Measurements from ENCODE around the gene MLC1. TPM values are rescaled to one million over a fixed set of nuclear protein-coding genes. Genes with fewer than 3 reads are reported as not detected.

The MLC1 gene
- total and polyA plus RNA-seq, 2 donors: 0.48 to 2.4 TPM

GRCh38 chr22:50082961-50083461, 2.2 kb downstream of the MLC1 start:
- peaks cover 0 to 15% of the 10 kb centered on the region in 2 donors for H3K4me1 ChIP-seq (ENCODE audit: control insufficient read depth in 2 of 2, insufficient read depth in 2 of 2, low read length in 2 of 2)
- 94% methylated on average over 21 of the region's 21 CpGs for WGBS
- no peaks in the 10 kb centered on the region for H3K36me3 ChIP-seq (ENCODE audit: control insufficient read depth in 2 of 2, insufficient read depth in 2 of 2, low read length in 1 of 2)
- peaks cover 0 to 10% of the 10 kb centered on the region in 2 donors for H3K9me3 ChIP-seq (ENCODE audit: control insufficient read depth in 2 of 2, insufficient read depth in 1 of 2, low read length in 1 of 2)
- peaks cover 0 to 20% of the 10 kb centered on the region in 2 donors for H3K27me3 ChIP-seq (ENCODE audit: control insufficient read depth in 2 of 2, insufficient read depth in 1 of 2, low read length in 1 of 2)
- no peak for DNase-seq (ENCODE audit: low read depth in 6 of 9, low spot score in 9 of 9)
- H3K27ac ChIP-seq (ENCODE audit: low read depth in 1 of 2, low read length in 1 of 2): no peak overlapping the region
- H3K4me3 ChIP-seq (ENCODE audit: low read length in 2 of 2): no peak overlapping the region

GRCh38 chr22:50082197-50082715, 3.0 kb downstream of the MLC1 start:
- Histone ChIP-seq H3K36me3 (ENCODE audit: control insufficient read depth in 2 of 2, insufficient read depth in 2 of 2, low read length in 1 of 2) (no peaks in the 10 kb centered on the region), H3K4me1 (ENCODE audit: control insufficient read depth in 2 of 2, insufficient read depth in 2 of 2, low read length in 2 of 2) (peaks cover 0 to 15% of the 10 kb centered on the region in 2 donors), H3K4me3 (ENCODE audit: low read length in 2 of 2) (no peak overlapping the region), H3K27ac (ENCODE audit: low read depth in 1 of 2, low read length in 1 of 2) (no peak overlapping the region), H3K9me3 (ENCODE audit: control insufficient read depth in 2 of 2, insufficient read depth in 1 of 2, low read length in 1 of 2) (peaks cover 0 to 3% of the 10 kb centered on the region in 2 donors), H3K27me3 (ENCODE audit: control insufficient read depth in 2 of 2, insufficient read depth in 1 of 2, low read length in 1 of 2) (peaks cover 0 to 15% of the 10 kb centered on the region in 2 donors)
- no peak for DNase-seq (ENCODE audit: low read depth in 6 of 9, low spot score in 9 of 9)
- WGBS: 97% methylated on average over 18 of the region's 18 CpGs

- Histone ChIP-seq H3K9me3 (ENCODE audit: control insufficient read depth in 2 of 2, insufficient read depth in 1 of 2, low read length in 1 of 2) (peaks cover 0 to 1% of the 10 kb centered on the region in 2 donors), H3K4me3 (ENCODE audit: low read length in 2 of 2) (no peak overlapping the region), H3K27ac (ENCODE audit: low read depth in 1 of 2, low read length in 1 of 2) (no peak overlapping the region), H3K4me1 (ENCODE audit: control insufficient read depth in 2 of 2, insufficient read depth in 2 of 2, low read length in 2 of 2) (peaks cover 0 to 15% of the 10 kb centered on the region in 2 donors), H3K27me3 (ENCODE audit: control insufficient read depth in 2 of 2, insufficient read depth in 1 of 2, low read length in 1 of 2) (peaks cover 0 to 15% of the 10 kb centered on the region in 2 donors), H3K36me3 (ENCODE audit: control insufficient read depth in 2 of 2, insufficient read depth in 2 of 2, low read length in 1 of 2) (no peaks in the 10 kb centered on the region)
- no peak for DNase-seq (ENCODE audit: low read depth in 6 of 9, low spot score in 9 of 9)
- 97% methylated on average over 27 of the region's 27 CpGs for WGBS
Measured at GRCh38 chr22:50081426-50082196, 3.6 kb downstream of the MLC1 start.

GRCh38 chr22:50080077-50080465, 5.2 kb downstream of the MLC1 start:
- Histone ChIP-seq H3K4me3 (ENCODE audit: low read length in 2 of 2) (no peak overlapping the region), H3K27me3 (ENCODE audit: control insufficient read depth in 2 of 2, insufficient read depth in 1 of 2, low read length in 1 of 2) (peaks cover 0 to 15% of the 10 kb centered on the region in 2 donors), H3K9me3 (ENCODE audit: control insufficient read depth in 2 of 2, insufficient read depth in 1 of 2, low read length in 1 of 2) (peaks cover 0 to 1% of the 10 kb centered on the region in 2 donors), H3K36me3 (ENCODE audit: control insufficient read depth in 2 of 2, insufficient read depth in 2 of 2, low read length in 1 of 2) (no peaks in the 10 kb centered on the region), H3K27ac (ENCODE audit: low read depth in 1 of 2, low read length in 1 of 2) (no peak overlapping the region), H3K4me1 (ENCODE audit: control insufficient read depth in 2 of 2, insufficient read depth in 2 of 2, low read length in 2 of 2) (peaks cover 0 to 13% of the 10 kb centered on the region in 2 donors)
- DNase-seq (ENCODE audit: low read depth in 6 of 9, low spot score in 9 of 9): no peak
- 94% methylated on average over 13 of the region's 13 CpGs for WGBS

- H3K36me3 ChIP-seq (ENCODE audit: control insufficient read depth in 2 of 2, insufficient read depth in 2 of 2, low read length in 1 of 2): no peaks in the 10 kb centered on the region
- no peak overlapping the region for H3K4me3 ChIP-seq (ENCODE audit: low read length in 2 of 2)
- DNase-seq (ENCODE audit: low read depth in 6 of 9, low spot score in 9 of 9): no peak
- 98% methylated on average over 9 of the region's 9 CpGs for WGBS
- peaks cover 0 to 1% of the 10 kb centered on the region in 2 donors for H3K9me3 ChIP-seq (ENCODE audit: control insufficient read depth in 2 of 2, insufficient read depth in 1 of 2, low read length in 1 of 2)
- peaks cover 0 to 4% of the 10 kb centered on the region in 2 donors for H3K27me3 ChIP-seq (ENCODE audit: control insufficient read depth in 2 of 2, insufficient read depth in 1 of 2, low read length in 1 of 2)
- H3K4me1 ChIP-seq (ENCODE audit: control insufficient read depth in 2 of 2, insufficient read depth in 2 of 2, low read length in 2 of 2): peaks cover 0 to 3% of the 10 kb centered on the region in 2 donors
- H3K27ac ChIP-seq (ENCODE audit: low read depth in 1 of 2, low read length in 1 of 2): no peak overlapping the region
Measured at GRCh38 chr22:50078761-50079160, 6.5 kb downstream of the MLC1 start.

- DNase-seq (ENCODE audit: low read depth in 6 of 9, low spot score in 9 of 9): no peak
- Histone ChIP-seq H3K4me3 (ENCODE audit: low read length in 2 of 2) (no peak overlapping the region), H3K27me3 (ENCODE audit: control insufficient read depth in 2 of 2, insufficient read depth in 1 of 2, low read length in 1 of 2) (no peaks in the 10 kb centered on the region), H3K4me1 (ENCODE audit: control insufficient read depth in 2 of 2, insufficient read depth in 2 of 2, low read length in 2 of 2) (peaks cover 0 to 3% of the 10 kb centered on the region in 2 donors), H3K9me3 (ENCODE audit: control insufficient read depth in 2 of 2, insufficient read depth in 1 of 2, low read length in 1 of 2) (peaks cover 0 to 1% of the 10 kb centered on the region in 2 donors), H3K36me3 (ENCODE audit: control insufficient read depth in 2 of 2, insufficient read depth in 2 of 2, low read length in 1 of 2) (no peaks in the 10 kb centered on the region), H3K27ac (ENCODE audit: low read depth in 1 of 2, low read length in 1 of 2) (no peak overlapping the region)
- WGBS: 97% methylated on average over 13 of the region's 13 CpGs
Measured at GRCh38 chr22:50078246-50078645, 7.0 kb downstream of the MLC1 start.

GRCh38 chr22:50076646-50077535, 8.3 kb downstream of the MLC1 start:
- Histone ChIP-seq H3K27ac (ENCODE audit: low read depth in 1 of 2, low read length in 1 of 2) (no peak overlapping the region), H3K36me3 (ENCODE audit: control insufficient read depth in 2 of 2, insufficient read depth in 2 of 2, low read length in 1 of 2) (no peaks in the 10 kb centered on the region), H3K4me3 (ENCODE audit: low read length in 2 of 2) (no peak overlapping the region), H3K27me3 (ENCODE audit: control insufficient read depth in 2 of 2, insufficient read depth in 1 of 2, low read length in 1 of 2) (no peaks in the 10 kb centered on the region), H3K4me1 (ENCODE audit: control insufficient read depth in 2 of 2, insufficient read depth in 2 of 2, low read length in 2 of 2) (no peaks in the 10 kb centered on the region), H3K9me3 (ENCODE audit: control insufficient read depth in 2 of 2, insufficient read depth in 1 of 2, low read length in 1 of 2) (peaks cover 0 to 1% of the 10 kb centered on the region in 2 donors)
- no peak for DNase-seq (ENCODE audit: low read depth in 6 of 9, low spot score in 9 of 9)
- WGBS: 95% methylated on average over 43 of the region's 43 CpGs

- Histone ChIP-seq H3K27me3 (ENCODE audit: control insufficient read depth in 2 of 2, insufficient read depth in 1 of 2, low read length in 1 of 2) (no peaks in the 10 kb centered on the region), H3K4me3 (ENCODE audit: low read length in 2 of 2) (no peak overlapping the region), H3K27ac (ENCODE audit: low read depth in 1 of 2, low read length in 1 of 2) (no peak overlapping the region), H3K36me3 (ENCODE audit: control insufficient read depth in 2 of 2, insufficient read depth in 2 of 2, low read length in 1 of 2) (no peaks in the 10 kb centered on the region), H3K9me3 (ENCODE audit: control insufficient read depth in 2 of 2, insufficient read depth in 1 of 2, low read length in 1 of 2) (peaks cover 0 to 1% of the 10 kb centered on the region in 2 donors), H3K4me1 (ENCODE audit: control insufficient read depth in 2 of 2, insufficient read depth in 2 of 2, low read length in 2 of 2) (no peaks in the 10 kb centered on the region)
- 96% methylated on average over 32 of the region's 32 CpGs for WGBS
- DNase-seq (ENCODE audit: low read depth in 6 of 9, low spot score in 9 of 9): no peak
Measured at GRCh38 chr22:50074551-50075530, 10.4 kb downstream of the MLC1 start.

All from thymus (tissue), 11 donors.